Smooth muscle cell of the umbilical artery (primary cell): Measurements from ENCODE around the gene PYGO2. TPM values are rescaled to one million over a fixed set of nuclear protein-coding genes. Genes with fewer than 3 reads are reported as not detected.

ENCODE experiments used
- total RNA-seq: library from RNA; depleted of rRNA; stranded (reverse); fragments of >200 nt; gene quantifications from 2 replicates; pipeline ENCODE4 v1.2.3, GENCODE V29; 2014

PYGO2 gene
- total RNA-seq, result 5.9 and 9.4 TPM in 2 replicates

GRCh38 chr1:154961207-154962155 lies at the start of gene PYGO2:
Gene PYGO2, minus strand, starts transcription at chr1:154961782. Its CDS starts 206 bp downstream, at chr1:154961576.

GRCh38 chr1:155002464-155003226 lies 41.1 kb upstream of the PYGO2 start, which contains the start of gene ZBTB7B:
Gene ZBTB7B, plus strand, starts transcription at chr1:155002802. Its CDS starts 11,859 bp downstream, at chr1:155014661.

GRCh38 chr1:154993572-154994268 lies 32.1 kb upstream of the PYGO2 start, which contains the start of gene LENEP:
Gene LENEP, plus strand, starts transcription at chr1:154993586. Its CDS starts 22 bp downstream, at chr1:154993608.

GRCh38 chr1:154982897-154983648 lies 21.5 kb upstream of the PYGO2 start, which contains the start of gene FLAD1:
Gene FLAD1, plus strand, starts transcription at chr1:154983344. Its CDS starts 351 bp downstream, at chr1:154983695.

GRCh38 chr1:154974102-154974807 lies 12.7 kb upstream of the PYGO2 start, which contains the start of gene CKS1B:
Gene CKS1B, plus strand, starts transcription at chr1:154974681. Its CDS starts 65 bp downstream, at chr1:154974746.

GRCh38 chr1:154970631-154971340 lies 9.2 kb upstream of the PYGO2 start, which contains the start of gene SHC1:
Gene SHC1, minus strand, starts transcription at chr1:154970747. Its CDS starts 221 bp downstream, at chr1:154970526.

GRCh38 chr1:154955718-154956543 lies 5.7 kb downstream of the PYGO2 start, which contains the start of gene PBXIP1:
Gene PBXIP1, minus strand, starts transcription at chr1:154956099. Its CDS starts 2,378 bp downstream, at chr1:154953721.

GRCh38 chr1:154936555-154937084 lies 25.0 kb downstream of the PYGO2 start, which contains the start of gene PMVK:
Gene PMVK, minus strand, starts transcription at chr1:154936719. Its CDS starts 34 bp downstream, at chr1:154936685.

Other genes with a start within 250 kb of the PYGO2 start
- gene KCNN3, start 91.5 kb downstream of the PYGO2 start, total RNA-seq, result under 0.01 and 0.32 TPM in 2 replicates
- gene PMVK, start 25.1 kb downstream of the PYGO2 start, total RNA-seq, result 4.2 and 4.4 TPM in 2 replicates
- 87.2 and 138 TPM in 2 replicates for gene PBXIP1, start 5.7 kb downstream of the PYGO2 start, total RNA-seq
- gene SHC1, start 9.0 kb upstream of the PYGO2 start, total RNA-seq, result 249 and 465 TPM in 2 replicates
- gene CKS1B, start 12.9 kb upstream of the PYGO2 start, total RNA-seq, result 30.3 and 48.5 TPM in 2 replicates
- gene FLAD1, start 21.6 kb upstream of the PYGO2 start, total RNA-seq, result 15.1 and 18.9 TPM in 2 replicates
- gene LENEP, start 31.8 kb upstream of the PYGO2 start, total RNA-seq, result not detected in 2 replicates
- gene ZBTB7B, start 41.0 kb upstream of the PYGO2 start, total RNA-seq, result 16.0 and 19.7 TPM in 2 replicates
- gene DCST2, start 72.0 kb upstream of the PYGO2 start, total RNA-seq, result not detected in 2 replicates
- not detected in 2 replicates for gene DCST1, start 72.0 kb upstream of the PYGO2 start, total RNA-seq
- gene ADAM15, start 89.5 kb upstream of the PYGO2 start, total RNA-seq, result 61.5 and 108 TPM in 2 replicates
- gene EFNA4, start 102.0 kb upstream of the PYGO2 start, total RNA-seq, result 4.8 and 5.9 TPM in 2 replicates
- 1.8 and 2.7 TPM in 2 replicates for gene EFNA3, start 117.1 kb upstream of the PYGO2 start, total RNA-seq
- gene EFNA1, start 166.1 kb upstream of the PYGO2 start, total RNA-seq, result 0.37 TPM in 1 of 2 replicates, not detected in the other
- 18.9 and 30.6 TPM in 2 replicates for gene SLC50A1, start 174.1 kb upstream of the PYGO2 start, total RNA-seq
- 11.4 and 61.5 TPM in 2 replicates for gene DPM3, start 178.7 kb upstream of the PYGO2 start, total RNA-seq
- gene KRTCAP2, start 211.5 kb upstream of the PYGO2 start, total RNA-seq, result 68.0 and 136 TPM in 2 replicates
- 5.6 and 10.7 TPM in 2 replicates for gene TRIM46, start 212.1 kb upstream of the PYGO2 start, total RNA-seq
- 23.8 and 35.9 TPM in 2 replicates for gene THBS3, start 246.1 kb upstream of the PYGO2 start, total RNA-seq
- 38.0 and 43.1 TPM in 2 replicates for gene MTX1, start 246.9 kb upstream of the PYGO2 start, total RNA-seq